GM19240 (cell line): Measurements from ENCODE around the gene CRHR2.

ENCODE experiments used
- DNase-seq: peaks from one replicate; pipeline ENCODE4 v3.0.0; 2011; ENCODE audit warnings: low spot score; ENCODE audit not compliant: insufficient read length

CRHR2 gene

DNA sequence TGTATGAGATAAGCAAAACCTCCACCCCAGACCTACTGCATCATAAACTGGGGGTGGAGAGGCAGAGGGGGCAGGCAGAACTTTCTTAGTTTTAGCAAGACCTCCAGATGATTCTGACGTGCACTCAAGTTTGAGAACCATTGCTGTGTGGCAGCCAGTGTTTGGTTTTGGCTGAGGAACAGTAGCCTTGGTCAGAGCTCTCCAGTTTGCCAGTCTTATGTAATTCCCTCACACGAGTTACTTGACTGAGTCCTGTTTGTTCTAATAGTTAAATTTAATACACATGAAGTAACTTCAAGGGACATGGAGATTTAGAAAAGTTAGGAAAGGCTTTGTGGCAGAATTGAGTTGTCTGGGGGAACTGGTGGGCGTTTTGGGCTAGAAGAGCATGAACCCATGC, 49.0 kb downstream of the CRHR2 start:
- no peak for DNase-seq

DNA sequence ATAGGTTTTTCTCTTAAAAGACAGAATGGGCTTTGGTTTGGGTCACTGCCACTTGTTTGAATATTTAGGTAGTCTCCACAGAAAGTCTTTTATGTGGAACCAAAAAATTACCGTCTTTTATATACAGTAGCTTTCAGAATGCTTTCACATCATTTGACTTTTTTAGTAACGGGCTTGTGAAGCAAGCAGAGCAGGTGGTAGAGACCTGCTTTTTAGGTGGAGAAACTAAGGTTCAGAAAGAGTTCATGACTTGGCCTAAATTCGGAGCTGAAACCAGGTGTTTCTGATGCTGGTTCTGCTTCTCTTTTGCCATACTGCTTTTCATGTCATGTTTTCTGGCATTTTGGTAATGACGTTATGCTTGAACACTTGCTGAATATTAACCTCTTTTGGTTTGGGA, 51.3 kb downstream of the CRHR2 start:
- no peak for DNase-seq

DNA sequence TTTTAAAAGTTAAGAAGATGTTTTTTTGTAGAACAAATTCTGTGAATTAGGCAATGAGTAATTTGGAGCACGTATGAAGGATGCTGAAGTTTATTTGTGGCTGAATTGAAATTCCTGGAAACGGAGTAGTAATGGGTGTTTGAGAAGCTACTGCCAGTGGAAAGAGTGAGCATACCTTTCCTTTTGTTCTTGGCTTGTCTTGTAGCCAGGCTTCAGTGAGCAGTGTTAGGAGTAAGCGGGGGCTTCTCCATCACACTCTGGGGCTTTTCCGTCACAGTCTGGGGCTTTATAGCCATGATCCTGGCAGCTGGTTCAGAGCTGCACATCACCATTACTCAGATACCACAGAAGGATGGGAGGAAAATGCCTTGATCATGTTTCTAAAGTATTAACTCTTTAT, 55.2 kb downstream of the CRHR2 start:
- no peak for DNase-seq

DNA sequence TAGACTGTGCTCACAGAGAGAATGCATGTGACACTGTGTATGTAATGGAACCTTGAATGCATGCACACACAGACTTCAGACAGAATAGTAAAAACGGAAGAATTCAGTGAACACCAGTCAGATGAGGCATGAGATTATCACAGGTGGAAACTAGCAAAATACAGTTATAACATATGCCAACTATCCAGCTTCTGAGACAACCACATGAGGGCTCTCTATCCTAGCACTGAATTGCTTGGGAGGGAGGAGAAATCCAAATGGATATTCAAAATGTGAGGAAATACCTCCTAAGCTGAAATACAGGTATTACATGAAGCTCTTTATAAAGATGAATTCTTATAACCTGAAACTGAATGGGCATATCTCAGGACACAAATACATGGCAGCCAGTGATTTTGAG, 57.0 kb downstream of the CRHR2 start:
- no peak for DNase-seq

DNA sequence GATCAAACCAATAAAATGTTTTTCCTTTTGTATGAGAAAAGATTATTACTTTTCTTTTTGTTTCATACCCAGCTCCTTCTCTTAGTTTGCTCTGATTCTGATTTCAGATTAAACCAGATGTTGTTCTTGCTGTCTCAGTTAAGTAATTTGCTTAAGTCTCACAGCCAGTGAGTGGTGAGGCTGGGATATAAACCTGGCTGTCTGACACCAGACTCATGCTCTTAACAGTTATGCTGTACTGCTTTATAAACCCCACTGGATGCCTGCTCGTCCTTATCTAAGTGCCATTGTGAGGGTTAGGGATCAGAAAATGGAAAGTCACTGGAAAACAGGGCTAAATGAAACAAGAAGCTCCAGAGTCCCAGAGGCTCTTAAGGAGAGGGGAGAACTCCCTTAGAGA, 63.3 kb downstream of the CRHR2 start:
- DNase-seq, result no peak

- no peak for DNase-seq
Measured at GRCh38 chr7:30618080-30618676, 64.1 kb downstream of the CRHR2 start.

GRCh38 chr7:30617359-30617758, 64.9 kb downstream of the CRHR2 start:
- DNase-seq, result no peak

GRCh38 chr7:30616318-30616717, 65.9 kb downstream of the CRHR2 start:
- DNase-seq, result no peak

DNA sequence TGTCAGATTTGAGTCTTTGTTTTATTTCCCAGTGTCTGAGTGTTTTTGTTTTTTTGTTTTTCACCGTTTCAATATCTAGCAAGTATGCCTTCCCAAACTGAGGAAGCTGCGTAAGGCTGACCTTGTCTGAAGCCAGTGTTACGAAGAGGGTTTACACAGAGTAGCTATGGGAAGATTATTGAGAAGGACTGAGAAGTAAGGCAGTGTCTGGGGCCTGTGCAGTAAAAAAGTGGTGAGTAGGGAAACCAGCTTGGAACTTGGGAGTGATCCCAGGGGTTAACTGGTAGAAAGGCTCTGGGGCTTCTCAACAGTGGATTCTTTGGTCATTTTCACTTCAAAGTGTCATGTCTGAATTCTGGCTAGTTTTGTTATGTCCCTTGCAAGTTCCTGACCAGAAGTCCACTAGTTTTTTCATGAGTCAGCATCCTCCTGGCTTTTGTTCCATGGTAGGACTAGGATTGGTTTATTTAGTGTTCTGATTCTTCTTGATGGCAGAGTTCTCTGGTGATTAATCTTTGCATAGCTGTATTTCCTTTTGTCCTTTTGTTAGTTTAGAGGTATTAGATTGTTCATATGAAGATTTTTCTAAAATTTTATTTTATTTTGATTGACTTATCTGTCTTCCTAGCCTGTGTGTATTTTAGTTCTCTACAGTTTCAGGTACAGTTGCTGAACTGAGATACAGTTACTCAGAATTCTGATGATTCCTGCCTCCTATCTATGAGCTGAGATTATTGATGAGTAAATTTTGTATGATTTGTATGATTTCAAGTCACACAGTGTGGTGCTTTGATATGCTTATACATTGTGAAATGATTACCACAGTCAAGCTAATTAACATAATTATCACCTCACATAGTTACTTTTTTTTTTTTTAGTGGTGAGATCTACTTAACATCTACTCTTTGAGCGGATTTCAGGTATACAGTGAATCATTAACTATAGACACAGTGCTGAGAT, 68.6 kb downstream of the CRHR2 start:
- no peak for DNase-seq

DNA sequence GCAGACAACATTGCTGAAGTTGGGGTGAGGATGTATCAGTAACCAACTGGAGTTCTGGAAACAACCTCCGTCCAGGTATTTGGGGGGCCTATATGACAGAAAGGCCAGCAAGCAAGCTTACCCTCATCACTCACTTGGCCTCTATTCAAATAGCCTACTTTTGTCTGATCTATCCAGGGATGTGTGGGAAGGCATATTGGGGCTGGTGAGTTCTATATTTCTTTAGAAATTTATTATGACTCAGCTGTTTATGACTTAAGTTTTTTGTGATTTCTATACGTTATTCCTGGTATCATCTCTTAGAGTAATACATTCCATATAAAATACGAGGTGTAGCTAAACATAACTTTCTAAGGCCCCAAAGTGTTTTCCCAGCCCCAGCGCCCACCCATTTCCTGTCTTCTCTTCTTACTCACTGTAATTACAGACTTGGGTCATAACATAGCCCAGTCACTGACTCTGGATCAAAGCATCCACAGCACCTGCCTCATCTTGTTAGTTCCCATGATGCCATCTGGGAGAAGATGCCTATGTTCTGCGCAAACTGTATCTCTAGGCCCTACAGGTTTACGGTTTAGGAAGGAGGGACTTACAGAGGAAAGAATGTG, 69.5 kb downstream of the CRHR2 start:
- no peak for DNase-seq

- DNase-seq, result no peak
Measured at GRCh38 chr7:30605832-30606231, 76.4 kb downstream of the CRHR2 start.

GRCh38 chr7:30604901-30605300, 77.4 kb downstream of the CRHR2 start:
- DNase-seq, result no peak
